GM12872 (cell line): ENCODE results near the gene PPP1R1A.

Experiments
- TF ChIP-seq, protein P1 (sequence below): IDR thresholded peaks from 3 replicates; pipeline ENCODE4 v1.5.1; 2011; ENCODE audit warnings: low read depth, mild to moderate bottlenecking, low read length, moderate library complexity; ENCODE audit not compliant: insufficient read depth

Gene PPP1R1A

GRCh38 chr12:54562750-54563356, 25.6 kb downstream of the PPP1R1A start:
- TF ChIP-seq, protein P1, sequence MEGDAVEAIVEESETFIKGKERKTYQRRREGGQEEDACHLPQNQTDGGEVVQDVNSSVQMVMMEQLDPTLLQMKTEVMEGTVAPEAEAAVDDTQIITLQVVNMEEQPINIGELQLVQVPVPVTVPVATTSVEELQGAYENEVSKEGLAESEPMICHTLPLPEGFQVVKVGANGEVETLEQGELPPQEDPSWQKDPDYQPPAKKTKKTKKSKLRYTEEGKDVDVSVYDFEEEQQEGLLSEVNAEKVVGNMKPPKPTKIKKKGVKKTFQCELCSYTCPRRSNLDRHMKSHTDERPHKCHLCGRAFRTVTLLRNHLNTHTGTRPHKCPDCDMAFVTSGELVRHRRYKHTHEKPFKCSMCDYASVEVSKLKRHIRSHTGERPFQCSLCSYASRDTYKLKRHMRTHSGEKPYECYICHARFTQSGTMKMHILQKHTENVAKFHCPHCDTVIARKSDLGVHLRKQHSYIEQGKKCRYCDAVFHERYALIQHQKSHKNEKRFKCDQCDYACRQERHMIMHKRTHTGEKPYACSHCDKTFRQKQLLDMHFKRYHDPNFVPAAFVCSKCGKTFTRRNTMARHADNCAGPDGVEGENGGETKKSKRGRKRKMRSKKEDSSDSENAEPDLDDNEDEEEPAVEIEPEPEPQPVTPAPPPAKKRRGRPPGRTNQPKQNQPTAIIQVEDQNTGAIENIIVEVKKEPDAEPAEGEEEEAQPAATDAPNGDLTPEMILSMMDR = no peak

DNA sequence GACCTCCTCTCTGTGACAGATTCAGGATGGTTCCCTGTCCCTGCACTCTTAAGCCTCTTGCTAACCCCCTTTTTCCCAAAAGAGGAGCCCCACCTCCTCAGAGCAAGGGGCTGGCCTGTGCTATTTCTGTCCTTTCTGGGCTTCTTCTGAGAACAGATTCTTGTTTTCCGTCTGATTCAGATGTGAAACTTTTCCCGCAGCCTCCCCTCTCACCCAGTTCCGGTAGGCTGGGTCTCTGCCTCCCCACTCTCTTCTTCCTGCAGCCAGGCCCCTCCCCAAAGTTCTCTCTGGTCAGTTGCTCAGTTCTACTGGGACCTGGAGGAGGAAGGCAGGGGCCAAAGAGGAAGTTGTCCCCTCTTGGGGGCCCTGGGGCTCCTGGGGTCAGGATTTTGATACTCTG, 27.3 kb downstream of the PPP1R1A start:
- TF ChIP-seq, protein P1 = no peak

DNA sequence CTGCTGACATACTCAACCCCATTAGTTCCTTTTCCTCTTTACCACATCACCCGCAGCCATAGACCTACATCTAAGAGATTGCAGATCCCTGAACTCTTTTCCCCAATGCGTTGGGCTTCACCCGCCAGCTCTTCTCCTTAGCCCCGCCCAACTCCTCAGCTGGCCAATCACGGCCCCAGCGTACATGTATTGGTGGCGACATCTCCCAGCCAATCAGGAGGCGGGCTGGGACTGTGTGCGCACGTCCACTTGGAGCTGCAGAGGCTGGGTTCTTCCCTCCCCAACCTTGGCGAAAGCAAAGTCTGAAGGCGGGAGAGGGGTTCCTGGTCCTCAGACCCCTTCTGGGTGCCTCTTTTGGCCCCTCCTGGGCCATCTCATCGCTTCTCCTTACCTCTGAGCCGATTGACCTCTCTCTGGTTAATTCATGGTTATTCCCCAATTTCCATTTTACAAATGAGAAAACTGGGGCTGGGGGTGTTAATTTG, 28.0 kb downstream of the PPP1R1A start:
- TF ChIP-seq, protein P1 = no peak

GRCh38 chr12:54558759-54559158, 29.7 kb downstream of the PPP1R1A start:
- TF ChIP-seq, protein P1 = no peak

GRCh38 chr12:54558311-54558710, 30.1 kb downstream of the PPP1R1A start:
- TF ChIP-seq, protein P1 = no peak

GRCh38 chr12:54555670-54556257, 32.7 kb downstream of the PPP1R1A start:
- TF ChIP-seq, protein P1 = no peak

- TF ChIP-seq, protein P1 = no peak
Measured at GRCh38 chr12:54549774-54550451, 38.5 kb downstream of the PPP1R1A start.
